Left ventricle myocardium inferior (tissue), 1 donor: Measurements from ENCODE around the gene THSD7A. TPM values are rescaled to one million over a fixed set of nuclear protein-coding genes. Genes with fewer than 3 reads are reported as not detected.

Source experiments
- DNase-seq: peaks from one replicate; pipeline ENCODE4 v3.0.0-alpha.2; 2020
- H3K27ac ChIP-seq: fragments of 200-600 bp; replicated peaks from 2 replicates; pipeline ENCODE4 v1.8.0; 2021
- H3K27me3 ChIP-seq: fragments of 200-600 bp; 2 replicates; pipeline ENCODE4 v1.8.0; 2021; ENCODE audit warnings: low read depth
- H3K36me3 ChIP-seq: fragments of 200-600 bp; 2 replicates; pipeline ENCODE4 v1.8.0; 2021
- H3K4me1 ChIP-seq: fragments of 200-600 bp; 2 replicates; pipeline ENCODE4 v1.8.0; 2021
- H3K4me3 ChIP-seq: fragments of 200-600 bp; 2 replicates; pipeline ENCODE4 v1.8.0; 2021; ENCODE audit warnings: mild to moderate bottlenecking, moderate library complexity
- H3K9me3 ChIP-seq: fragments of 200-600 bp; replicated peaks from 2 replicates; pipeline ENCODE4 v1.8.0; 2021
- CTCF ChIP-seq: fragments of 200-600 bp; IDR thresholded peaks from 2 replicates; pipeline ENCODE4 v1.8.0; 2021; ENCODE audit warnings: antibody characterized with exemption, mild to moderate bottlenecking, borderline replicate concordance
- intact Hi-C: fragments of 100-400 bp; cut with micrococcal nuclease; formaldehyde crosslinking; loops from one replicate; pipeline ENCODE4 v1.11.0; 2022
- total RNA-seq: library from RNA; stranded (reverse); fragmentation: NEBNext Ultra II Directional; extraction: Animal tissue kit (Norgen Biotek cat#: 25700); gene quantifications from one replicate; pipeline ENCODE4 v1.2.1, GENCODE V29; 2021
- donor health status: DM: no; HTN: yes; CAD: no; lungs with severe emphysema.

The THSD7A gene
- total RNA-seq, 1 donor from 2014 or later, result 1.6 TPM

GRCh38 chr7:11730725-11731124 is 101.3 kb downstream of the THSD7A start:
- no peaks in the 10 kb centered on the region for H3K9me3 ChIP-seq
- H3K4me3 ChIP-seq, result no peak overlapping the region
- no peaks in the 10 kb centered on the region for H3K4me1 ChIP-seq
- DNase-seq, result no peak
- H3K27me3 ChIP-seq, result no peaks in the 10 kb centered on the region
- intact Hi-C loops, result no loop called here
- no peaks in the 10 kb centered on the region for H3K36me3 ChIP-seq
- no peak overlapping the region for H3K27ac ChIP-seq
- no peak for TF ChIP-seq CTCF

GRCh38 chr7:11727864-11728263 is 104.1 kb downstream of the THSD7A start:
- Histone ChIP-seq H3K4me3 (no peak overlapping the region), H3K36me3 (no peaks in the 10 kb centered on the region), H3K9me3 (no peaks in the 10 kb centered on the region), H3K27ac (no peak overlapping the region), H3K27me3 (no peaks in the 10 kb centered on the region), H3K4me1 (no peaks in the 10 kb centered on the region)
- TF ChIP-seq CTCF, result no peak
- intact Hi-C loops, result no loop called here
- no peak for DNase-seq

GRCh38 chr7:11726794-11727155 is 105.2 kb downstream of the THSD7A start:
- peak; percentile 34 for DNase-seq
- Histone ChIP-seq H3K36me3 (no peaks in the 10 kb centered on the region), H3K27ac (no peak overlapping the region), H3K27me3 (no peaks in the 10 kb centered on the region), H3K9me3 (no peaks in the 10 kb centered on the region), H3K4me3 (no peak overlapping the region), H3K4me1 (no peaks in the 10 kb centered on the region)
- intact Hi-C loops, result no loop called here
- TF ChIP-seq CTCF, result no peak

- no peak for TF ChIP-seq CTCF
- Histone ChIP-seq H3K27me3 (no peaks in the 10 kb centered on the region), H3K27ac (no peak overlapping the region), H3K4me1 (no peaks in the 10 kb centered on the region), H3K9me3 (no peaks in the 10 kb centered on the region), H3K36me3 (no peaks in the 10 kb centered on the region), H3K4me3 (no peak overlapping the region)
- no peak for DNase-seq
- intact Hi-C loops, result no loop called here
Measured at GRCh38 chr7:11726001-11726793, 105.8 kb downstream of the THSD7A start.

- no peak for TF ChIP-seq CTCF
- peak; percentile 13 for DNase-seq
- intact Hi-C loops, result no loop called here
Measured at GRCh38 chr7:11716185-11716584, 115.8 kb downstream of the THSD7A start.

More at GRCh38 chr7:11716185-11716584, 115.8 kb downstream of the THSD7A start:
- no peaks in the 10 kb centered on the region for H3K9me3 ChIP-seq
- no peaks in the 10 kb centered on the region for H3K27me3 ChIP-seq
- no peak overlapping the region for H3K27ac ChIP-seq
- H3K36me3 ChIP-seq, result no peaks in the 10 kb centered on the region
- H3K4me3 ChIP-seq, result no peak overlapping the region
- H3K4me1 ChIP-seq, result peaks cover 9% of the 10 kb centered on the region
